ENCODE measurements around the gene RFNG.

- TF ChIP-seq, protein P1, sequence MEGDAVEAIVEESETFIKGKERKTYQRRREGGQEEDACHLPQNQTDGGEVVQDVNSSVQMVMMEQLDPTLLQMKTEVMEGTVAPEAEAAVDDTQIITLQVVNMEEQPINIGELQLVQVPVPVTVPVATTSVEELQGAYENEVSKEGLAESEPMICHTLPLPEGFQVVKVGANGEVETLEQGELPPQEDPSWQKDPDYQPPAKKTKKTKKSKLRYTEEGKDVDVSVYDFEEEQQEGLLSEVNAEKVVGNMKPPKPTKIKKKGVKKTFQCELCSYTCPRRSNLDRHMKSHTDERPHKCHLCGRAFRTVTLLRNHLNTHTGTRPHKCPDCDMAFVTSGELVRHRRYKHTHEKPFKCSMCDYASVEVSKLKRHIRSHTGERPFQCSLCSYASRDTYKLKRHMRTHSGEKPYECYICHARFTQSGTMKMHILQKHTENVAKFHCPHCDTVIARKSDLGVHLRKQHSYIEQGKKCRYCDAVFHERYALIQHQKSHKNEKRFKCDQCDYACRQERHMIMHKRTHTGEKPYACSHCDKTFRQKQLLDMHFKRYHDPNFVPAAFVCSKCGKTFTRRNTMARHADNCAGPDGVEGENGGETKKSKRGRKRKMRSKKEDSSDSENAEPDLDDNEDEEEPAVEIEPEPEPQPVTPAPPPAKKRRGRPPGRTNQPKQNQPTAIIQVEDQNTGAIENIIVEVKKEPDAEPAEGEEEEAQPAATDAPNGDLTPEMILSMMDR (IDR thresholded peaks at IDR 0.05), result no peak
- TF ChIP-seq EP300 (IDR thresholded peaks at IDR 0.05) (no peak), POLR2AphosphoS5 (IDR thresholded peaks at IDR 0.05) (no peak), POLR2A (IDR thresholded peaks at IDR 0.05) (no peak)
Measured at GRCh38 chr17:82041144-82041814, 10.3 kb downstream of the RFNG start.
